PC-3 (cell line): ENCODE results near the gene HOOK1.

ENCODE experiments used
- CTCF ChIP-seq: fragments of 300-600 bp; sonication (generic); conservative IDR thresholded peaks from 2 replicates; pipeline ENCODE4 v1.5.1; 2017; ENCODE audit warnings: antibody characterized with exemption, low read depth, mild to moderate bottlenecking, low read length
- EZH2 ChIP-seq: fragments of 300-600 bp; sonication (generic); IDR thresholded peaks from one replicate; pipeline ENCODE4 v1.6.1; 2017; ENCODE audit warnings: antibody characterized with exemption, mild to moderate bottlenecking, low read length; ENCODE audit not compliant: unreplicated experiment

GRCh38 chr1:59900640-59901039, 85.9 kb downstream of the HOOK1 start:
- TF ChIP-seq CTCF, result 0 out of 2 replicates have a peak, but pooled peaks have one; percentile 9
- no peak for TF ChIP-seq EZH2
